Breast epithelium (tissue), 4 donors: ENCODE data around the gene GALNT2. TPM values are rescaled to one million over a fixed set of nuclear protein-coding genes. Genes with fewer than 3 reads are reported as not detected.

Source experiments
- DNase-seq, 2 donors: peaks; one replicate each; pipeline ENCODE4 v3.0.0-alpha.2; 2019; ENCODE audit warnings: low spot score in 2 of 2
- H3K27ac ChIP-seq, 2 donors: fragments of 200-600 bp; sonication (generic) in 1 of 2; one replicate each; pipeline ENCODE4 v1.5.1; 2016 to 2019; ENCODE audit warnings: mild to moderate bottlenecking in 1 of 2
- H3K27me3 ChIP-seq, 2 donors: fragments of 200-600 bp; sonication (generic) in 1 of 2; one replicate each; pipeline versions ENCODE4 v1.5.1 to v1.6.0; 2017 to 2019; ENCODE audit warnings: control low read depth in 1 of 2, mild to moderate bottlenecking in 1 of 2
- H3K36me3 ChIP-seq: fragments of 200-600 bp; one replicate; pipeline ENCODE4 v1.5.1; 2019
- H3K4me1 ChIP-seq, 2 donors: fragments of 200-600 bp; sonication (generic); one replicate each; pipeline ENCODE4 v1.5.1; 2016 to 2019; ENCODE audit warnings: control low read depth in 1 of 2
- H3K4me3 ChIP-seq, 3 donors: fragments of 200-600 bp; sonication (generic); 1 replicate in 2 of 3; 2 replicates in 1 of 3; pipeline ENCODE4 v1.5.1; 2016 to 2019; ENCODE audit warnings: mild to moderate bottlenecking in 3 of 3, moderate library complexity in 2 of 3
- H3K9me3 ChIP-seq, 2 donors: fragments of 200-600 bp; sonication (generic) in 1 of 2; one replicate each; pipeline ENCODE4 v1.5.1; 2016 to 2019; ENCODE audit warnings: control low read depth in 1 of 2
- CTCF ChIP-seq, 3 donors: fragments of 450-650 bp; IDR thresholded peaks; one replicate each; pipeline ENCODE4 v1.5.1; 2016 to 2017; ENCODE audit warnings: antibody characterized with exemption in 3 of 3, mild to moderate bottlenecking in 3 of 3, moderate library complexity in 3 of 3
- POLR2A ChIP-seq: fragments of 450-650 bp; IDR thresholded peaks from one replicate; pipeline ENCODE4 v1.6.1; 2016; ENCODE audit warnings: antibody characterized with exemption, mild to moderate bottlenecking, moderate library complexity
- POLR2AphosphoS5 ChIP-seq, 3 donors: sonication (generic); formaldehyde crosslinking; IDR thresholded peaks; one replicate each; pipeline ENCODE4 v1.6.1; 2017; ENCODE audit warnings: antibody characterized with exemption in 3 of 3
- intact Hi-C: fragments of 100-400 bp; cut with DNase I; formaldehyde crosslinking; loops from one replicate; pipeline ENCODE4 v1.15.1; 2023; ENCODE audit warnings: low total_unique reads
- total RNA-seq, 3 donors: library from RNA; depleted of rRNA; stranded (reverse); fragments of >200 nt; gene quantifications; one replicate each; pipeline ENCODE4 v1.1.0, GENCODE V29; 2016

GALNT2 gene
- total RNA-seq, 3 donors from 2014 or later: 27.4 to 53.0 (median 42.6) TPM

GRCh38 chr1:230248889-230249270 is 181.8 kb downstream of the GALNT2 start:
- no peaks in the 10 kb centered on the region for H3K36me3 ChIP-seq
- DNase-seq: no peak
- intact Hi-C loops: no loop called here
- H3K27ac ChIP-seq: no peak overlapping the region
- no peaks in the 10 kb centered on the region for H3K4me1 ChIP-seq
- no peak for TF ChIP-seq POLR2AphosphoS5 (IDR thresholded peaks at IDR 0.05)
- TF ChIP-seq POLR2A: no peak
- TF ChIP-seq CTCF (IDR thresholded peaks at IDR 0.05): no peak
- H3K27me3 ChIP-seq: no peaks in the 10 kb centered on the region
- H3K9me3 ChIP-seq: no peaks in the 10 kb centered on the region
- H3K4me3 ChIP-seq: no peak overlapping the region

- TF ChIP-seq POLR2A (no peak), POLR2AphosphoS5 (IDR thresholded peaks at IDR 0.05) (no peak), CTCF (IDR thresholded peaks at IDR 0.05) (no peak)
- no peak for DNase-seq
- Histone ChIP-seq H3K4me1 (no peaks in the 10 kb centered on the region), H3K27ac (no peak overlapping the region), H3K9me3 (no peaks in the 10 kb centered on the region), H3K4me3 (no peak overlapping the region), H3K36me3 (no peaks in the 10 kb centered on the region), H3K27me3 (no peaks in the 10 kb centered on the region)
- intact Hi-C loops: no loop called here
Measured at GRCh38 chr1:230249695-230250480, 182.8 kb downstream of the GALNT2 start.

GRCh38 chr1:230250666-230251065 is 183.6 kb downstream of the GALNT2 start:
- Histone ChIP-seq H3K9me3 (no peaks in the 10 kb centered on the region), H3K4me3 (no peak overlapping the region), H3K27me3 (no peaks in the 10 kb centered on the region), H3K27ac (no peak overlapping the region), H3K36me3 (no peaks in the 10 kb centered on the region), H3K4me1 (no peaks in the 10 kb centered on the region)
- intact Hi-C loops: no loop called here
- no peak for DNase-seq
- TF ChIP-seq POLR2A (no peak), CTCF (IDR thresholded peaks at IDR 0.05) (no peak), POLR2AphosphoS5 (IDR thresholded peaks at IDR 0.05) (no peak)

GRCh38 chr1:230251644-230252191 is 184.7 kb downstream of the GALNT2 start:
- H3K4me3 ChIP-seq: no peak overlapping the region
- no peak for TF ChIP-seq POLR2AphosphoS5 (IDR thresholded peaks at IDR 0.05)
- no peak for TF ChIP-seq POLR2A
- TF ChIP-seq CTCF (IDR thresholded peaks at IDR 0.05): no peak
- no peak for DNase-seq
- no peaks in the 10 kb centered on the region for H3K27me3 ChIP-seq
- intact Hi-C loops: no loop called here
- no peaks in the 10 kb centered on the region for H3K4me1 ChIP-seq
- no peaks in the 10 kb centered on the region for H3K9me3 ChIP-seq
- H3K36me3 ChIP-seq: no peaks in the 10 kb centered on the region
- no peak overlapping the region for H3K27ac ChIP-seq

- Histone ChIP-seq H3K4me3 (no peak overlapping the region), H3K27me3 (no peaks in the 10 kb centered on the region), H3K36me3 (no peaks in the 10 kb centered on the region), H3K4me1 (no peaks in the 10 kb centered on the region), H3K9me3 (no peaks in the 10 kb centered on the region), H3K27ac (no peak overlapping the region)
- intact Hi-C loops: no loop called here
- no peak for DNase-seq
- TF ChIP-seq CTCF (IDR thresholded peaks at IDR 0.05): no peak
- no peak for TF ChIP-seq POLR2AphosphoS5 (IDR thresholded peaks at IDR 0.05)
- TF ChIP-seq POLR2A: no peak
Measured at GRCh38 chr1:230253150-230253549, 186.1 kb downstream of the GALNT2 start.
